Naive thymus-derived CD4-positive, alpha-beta T cell (primary cell): ENCODE data around the gene CD180. TPM values are rescaled to one million over a fixed set of nuclear protein-coding genes. Genes with fewer than 3 reads are reported as not detected.
"Not testable (repeated sequence)": the region's sequence is repeated elsewhere in the genome, so short reads cannot be mapped to it uniquely, and the experiment has no call there.

Experiments
- ATAC-seq: fragments of 150-1000 bp; cut with Tn5 transposase; 2 replicates; pipeline ENCODE4 v1.10.0; 2021; ENCODE audit warnings: mild to moderate bottlenecking, moderate library complexity
- CTCF ChIA-PET: fragments of 350-600 bp; sonication (Branson Sonifier 250); formaldehyde crosslinking; loops from one replicate; lab custom pipeline; 2021; ENCODE audit warnings: antibody characterized with exemption; lab: Charles Lee
- POLR2A ChIA-PET: fragments of 350-600 bp; sonication (Branson Sonifier 250); formaldehyde crosslinking; loops from one replicate; lab custom pipeline; 2021; ENCODE audit warnings: antibody characterized with exemption, inconsistent platforms; lab: Charles Lee
- DNase-seq, 9 donors: peaks; one replicate each; pipeline versions ENCODE4 v3.0.0 to v3.0.0-alpha.2; 2020 to 2022; ENCODE audit warnings: mixed read lengths in 1 of 9
- H3K27ac ChIP-seq: one replicate; pipeline ENCODE4 v1.7.0; 2013; ENCODE audit warnings: mild to moderate bottlenecking, low read depth, low read length, moderate library complexity
- H3K27me3 ChIP-seq, 2 donors: one replicate each; pipeline ENCODE4 v1.7.0; 2013; ENCODE audit warnings: low read length in 2 of 2, mild to moderate bottlenecking in 2 of 2, moderate library complexity in 2 of 2; ENCODE audit not compliant: control insufficient read depth in 2 of 2, insufficient read depth in 2 of 2
- H3K36me3 ChIP-seq, 3 experiments: 1 replicate in 2 of 3; 2 replicates in 1 of 3; pipeline ENCODE4 v1.7.0; 2013; ENCODE audit warnings: low read length in 3 of 3, mild to moderate bottlenecking in 3 of 3, moderate library complexity in 1 of 3; ENCODE audit not compliant: insufficient read depth in 3 of 3, control insufficient read depth in 2 of 3
- H3K4me1 ChIP-seq, 2 donors: one replicate each; pipeline ENCODE4 v1.7.0; 2013; ENCODE audit warnings: low read length in 2 of 2, mild to moderate bottlenecking in 2 of 2, moderate library complexity in 1 of 2; ENCODE audit not compliant: control insufficient read depth in 2 of 2, insufficient read depth in 2 of 2
- H3K4me3 ChIP-seq: 2 replicates; pipeline ENCODE4 v1.7.0; 2013; ENCODE audit warnings: mild to moderate bottlenecking, low read length
- H3K9me3 ChIP-seq, 3 experiments: 1 replicate in 2 of 3; 2 replicates in 1 of 3; pipeline ENCODE4 v1.7.0; 2013; ENCODE audit warnings: low read length in 3 of 3; ENCODE audit not compliant: control insufficient read depth in 2 of 3
- H3K27ac Mint-ChIP-seq, 9 donors: one replicate each; pipeline ENCODE4 v1.8.0; 2020 to 2022; ENCODE audit warnings: mixed read lengths in 9 of 9, mild to moderate bottlenecking in 8 of 9, moderate library complexity in 5 of 9, inconsistent platforms in 2 of 9
- H3K27me3 Mint-ChIP-seq, 5 donors: one replicate each; pipeline ENCODE4 v1.8.0; 2021 to 2022; ENCODE audit warnings: mixed read lengths in 5 of 5, mild to moderate bottlenecking in 1 of 5
- H3K36me3 Mint-ChIP-seq, 5 donors: one replicate each; pipeline ENCODE4 v1.8.0; 2020 to 2022; ENCODE audit warnings: mixed read lengths in 5 of 5, mild to moderate bottlenecking in 3 of 5, inconsistent platforms in 1 of 5
- H3K4me1 Mint-ChIP-seq, 7 donors: one replicate each; pipeline ENCODE4 v1.8.0; 2020 to 2022; ENCODE audit warnings: mixed read lengths in 7 of 7, mild to moderate bottlenecking in 3 of 7, inconsistent platforms in 1 of 7
- H3K4me3 Mint-ChIP-seq, 10 donors: one replicate each; pipeline ENCODE4 v1.8.0; 2020 to 2022; ENCODE audit warnings: mild to moderate bottlenecking in 10 of 10, mixed read lengths in 10 of 10, moderate library complexity in 6 of 10, inconsistent platforms in 2 of 10
- H3K9me3 Mint-ChIP-seq, 11 donors: one replicate each; pipeline ENCODE4 v1.8.0; 2020 to 2022; ENCODE audit warnings: mixed read lengths in 11 of 11, mild to moderate bottlenecking in 4 of 11, inconsistent platforms in 1 of 11, moderate library complexity in 1 of 11
- intact Hi-C, 2 donors: fragments of 100-400 bp; cut with micrococcal nuclease; formaldehyde crosslinking; loops; one replicate each; pipeline ENCODE4 v1.15.1; 2023
- polyA plus RNA-seq, 2 donors: library from polyadenylated mRNA; unstranded; fragments of 300-500 nt; fragmentation: Illumina TruSeq; gene quantifications; one replicate each; pipeline ENCODE4 v1.2.3, GENCODE V29; 2021
- total RNA-seq, 6 experiments: library from RNA in 5 of 6; stranded (reverse) in 5 of 6; gene quantifications; 1 replicate in 5 of 6; 2 replicates in 1 of 6; pipeline ENCODE4 v1.2.3 and lab custom pipeline; 2021 to 2026

The CD180 gene
- total and polyA plus RNA-seq, 7 experiments from 2014 or later, result 0.20 to 6.4 (median 0.65) TPM

GRCh38 chr5:67179697-67180361 is 16.8 kb downstream of the CD180 start:
- Mint-ChIP-seq H3K36me3 (peaks cover 4 to 66% (median 13%) of the 10 kb centered on the region in 5 donors), H3K27ac (peak overlapping the region in 5 of 9 donors; percentile 12 to 93 (median 76)), H3K27me3 (no peaks in the 10 kb centered on the region), H3K4me3 (peak overlapping the region in 1 of 10 donors; percentile 34), H3K9me3 (peaks cover 0 to 40% (median 17%) of the 10 kb centered on the region in 11 donors), H3K4me1 (peaks cover 18 to 69% (median 56%) of the 10 kb centered on the region in 7 donors)
- Histone ChIP-seq H3K9me3 (peaks cover 3 to 8% (median 4%) of the 10 kb centered on the region in 3 experiments), H3K4me3 (no peak overlapping the region), H3K36me3 (no peaks in the 10 kb centered on the region), H3K4me1 (peaks cover 0 to 26% of the 10 kb centered on the region in 2 donors), H3K27ac (no peak overlapping the region), H3K27me3 (no peaks in the 10 kb centered on the region)
- DNase-seq (no peak), ATAC-seq (no peak)
- CTCF ChIA-PET, result interaction anchor here (1.0 to 1.7 kb wide), 2 partner anchors 13 to 21 kb away, joined by 3 to 4 read pairs; no protein-coding TSS in a partner anchor
- POLR2A ChIA-PET, result interaction anchor here (0.9 to 7.7 kb wide), 5 partner anchors 11 to 27 kb away, joined by 3 to 50 read pairs (median 5); no protein-coding TSS in a partner anchor
- intact Hi-C loops, result no loop called here

- Histone ChIP-seq H3K4me1 (peaks cover 0 to 26% of the 10 kb centered on the region in 2 donors), H3K4me3 (no peak overlapping the region), H3K36me3 (no peaks in the 10 kb centered on the region), H3K9me3 (peaks cover 3 to 8% (median 4%) of the 10 kb centered on the region in 3 experiments), H3K27me3 (no peaks in the 10 kb centered on the region), H3K27ac (no peak overlapping the region)
- peaks cover 0 to 42% (median 17%) of the 10 kb centered on the region in 11 donors for H3K9me3 Mint-ChIP-seq
- no peak overlapping the region for H3K27ac Mint-ChIP-seq
- peak overlapping the region in 1 of 10 donors; percentile 16 for H3K4me3 Mint-ChIP-seq
- CTCF ChIA-PET, result no interaction called here
- DNase-seq (no peak), ATAC-seq (no peak)
- intact Hi-C loops, result loop anchor here in 1 of 2 donors (1.0 kb wide), 2 partner anchors 8 to 13 kb away; no protein-coding TSS in a partner anchor
- POLR2A ChIA-PET, result interaction anchor here (1.4 to 7.7 kb wide), 3 partner anchors 12 to 26 kb away, joined by 3 to 50 read pairs (median 15); partner anchors contain the start of gene CD180
- H3K4me1 Mint-ChIP-seq, result peaks cover 18 to 69% (median 55%) of the 10 kb centered on the region in 7 donors
- H3K27me3 Mint-ChIP-seq, result no peaks in the 10 kb centered on the region
- peaks cover 4 to 70% (median 13%) of the 10 kb centered on the region in 5 donors for H3K36me3 Mint-ChIP-seq
These were observed 17.6 kb downstream of the CD180 start for GRCh38 chr5:67178966-67179365.

- no peak for DNase-seq
- ChIA-PET CTCF (no interaction called here), POLR2A (interaction anchor here (0.7 to 7.7 kb wide), 4 partner anchors 11 to 27 kb away, joined by 3 to 50 read pairs (median 6); partner anchors contain the start of gene CD180)
- Mint-ChIP-seq H3K36me3 (peaks cover 4 to 65% (median 13%) of the 10 kb centered on the region in 5 donors), H3K4me3 (peak overlapping the region in 2 of 10 donors; percentile 23 to 57), H3K9me3 (peaks cover 0 to 42% (median 17%) of the 10 kb centered on the region in 11 donors), H3K27me3 (no peaks in the 10 kb centered on the region), H3K27ac (peak overlapping the region in 3 of 9 donors; percentile 5 to 50 (median 20)), H3K4me1 (peaks cover 18 to 63% (median 51%) of the 10 kb centered on the region in 7 donors)
- no peak overlapping the region for H3K27ac ChIP-seq
- H3K4me1 ChIP-seq, result peaks cover 0 to 26% of the 10 kb centered on the region in 2 donors
- H3K36me3 ChIP-seq, result no peaks in the 10 kb centered on the region
- intact Hi-C loops, result loop anchor here in 1 of 2 donors (1.0 kb wide), 2 partner anchors 9 to 12 kb away; no protein-coding TSS in a partner anchor
- H3K27me3 ChIP-seq, result no peaks in the 10 kb centered on the region
- H3K4me3 ChIP-seq, result no peak overlapping the region
- peaks cover 3 to 8% (median 4%) of the 10 kb centered on the region in 3 experiments for H3K9me3 ChIP-seq
- ATAC-seq, result peak; percentile 70
These were observed 18.5 kb downstream of the CD180 start for GRCh38 chr5:67178085-67178484.

- Mint-ChIP-seq H3K4me3 (no peak overlapping the region), H3K36me3 (peaks cover 9 to 67% (median 13%) of the 10 kb centered on the region in 5 donors), H3K27ac (peak overlapping the region in 1 of 9 donors; percentile 77), H3K9me3 (peaks cover 0 to 42% (median 17%) of the 10 kb centered on the region in 11 donors), H3K27me3 (no peaks in the 10 kb centered on the region), H3K4me1 (peaks cover 14 to 51% (median 39%) of the 10 kb centered on the region in 7 donors)
- no peak for ATAC-seq
- H3K9me3 ChIP-seq, result peaks cover 3 to 8% (median 4%) of the 10 kb centered on the region in 3 experiments
- ChIA-PET POLR2A (interaction anchor here (0.7 to 7.7 kb wide), 3 partner anchors 10 to 29 kb away, joined by 3 to 50 read pairs (median 9); no protein-coding TSS in a partner anchor), CTCF (interaction anchor here (1.4 kb wide), 1 partner anchor 30 kb away, joined by 7 read pairs; no protein-coding TSS in a partner anchor)
- no peaks in the 10 kb centered on the region for H3K36me3 ChIP-seq
- no peak overlapping the region for H3K4me3 ChIP-seq
- no peak for DNase-seq
- no peak overlapping the region for H3K27ac ChIP-seq
- H3K27me3 ChIP-seq, result no peaks in the 10 kb centered on the region
- intact Hi-C loops, result no loop called here
- peaks cover 0 to 16% of the 10 kb centered on the region in 2 donors for H3K4me1 ChIP-seq
These were observed 19.7 kb downstream of the CD180 start for GRCh38 chr5:67176936-67177335.

- CTCF ChIA-PET, result interaction anchor here (1.6 kb wide), 1 partner anchor 11 kb away, joined by 3 read pairs; no protein-coding TSS in a partner anchor
- peaks cover 0 to 36% (median 17%) of the 10 kb centered on the region in 11 donors for H3K9me3 Mint-ChIP-seq
- intact Hi-C loops, result no loop called here
- Histone ChIP-seq H3K36me3 (no peaks in the 10 kb centered on the region), H3K9me3 (peaks cover 3 to 8% (median 4%) of the 10 kb centered on the region in 3 experiments), H3K27ac (no peak overlapping the region), H3K4me1 (peaks cover 4 to 14% of the 10 kb centered on the region in 2 donors), H3K27me3 (no peaks in the 10 kb centered on the region), H3K4me3 (no peak overlapping the region)
- DNase-seq, result no peak
- peaks cover 9 to 54% (median 13%) of the 10 kb centered on the region in 5 donors for H3K36me3 Mint-ChIP-seq
- H3K4me3 Mint-ChIP-seq, result no peak overlapping the region
- H3K4me1 Mint-ChIP-seq, result peaks cover 5 to 30% (median 19%) of the 10 kb centered on the region in 7 donors
- POLR2A ChIA-PET, result interaction anchor here (0.7 kb wide), 2 partner anchors 1205 to 1722 kb away, joined by 3 to 4 read pairs; no protein-coding TSS in a partner anchor
- H3K27ac Mint-ChIP-seq, result no peak overlapping the region
- no peak for ATAC-seq
- H3K27me3 Mint-ChIP-seq, result no peaks in the 10 kb centered on the region
These were observed 22.6 kb downstream of the CD180 start for GRCh38 chr5:67173959-67174358.

- CTCF ChIA-PET, result interaction anchor here (1.6 kb wide), 1 partner anchor 11 kb away, joined by 3 read pairs; no protein-coding TSS in a partner anchor
- POLR2A ChIA-PET, H3K27ac Mint-ChIP-seq, H3K27me3 ChIP-seq, H3K27ac ChIP-seq, H3K9me3 ChIP-seq, H3K36me3 ChIP-seq, ATAC-seq, H3K4me3 ChIP-seq, H3K4me3 Mint-ChIP-seq, DNase-seq, intact Hi-C loops, H3K27me3 Mint-ChIP-seq: not testable (repeated sequence)
- Mint-ChIP-seq H3K4me1 (peaks cover 3 to 34% (median 20%) of the 10 kb centered on the region in 7 donors), H3K36me3 (peaks cover 9 to 54% (median 10%) of the 10 kb centered on the region in 5 donors), H3K9me3 (peaks cover 0 to 33% (median 15%) of the 10 kb centered on the region in 11 donors)
- peaks cover 8 to 18% of the 10 kb centered on the region in 2 donors for H3K4me1 ChIP-seq
These were observed 23.2 kb downstream of the CD180 start for GRCh38 chr5:67173351-67173750.
